Right kidney (tissue), 1 donor: ENCODE data around the gene OR2Z1.
"Not testable (repeated sequence)": the region's sequence is repeated elsewhere in the genome, so short reads cannot be mapped to it uniquely, and the experiment has no call there.

Experiments used
- DNase-seq: peaks from one replicate; pipeline ENCODE4 v3.0.0-alpha.2; 2016

Gene OR2Z1

DNA sequence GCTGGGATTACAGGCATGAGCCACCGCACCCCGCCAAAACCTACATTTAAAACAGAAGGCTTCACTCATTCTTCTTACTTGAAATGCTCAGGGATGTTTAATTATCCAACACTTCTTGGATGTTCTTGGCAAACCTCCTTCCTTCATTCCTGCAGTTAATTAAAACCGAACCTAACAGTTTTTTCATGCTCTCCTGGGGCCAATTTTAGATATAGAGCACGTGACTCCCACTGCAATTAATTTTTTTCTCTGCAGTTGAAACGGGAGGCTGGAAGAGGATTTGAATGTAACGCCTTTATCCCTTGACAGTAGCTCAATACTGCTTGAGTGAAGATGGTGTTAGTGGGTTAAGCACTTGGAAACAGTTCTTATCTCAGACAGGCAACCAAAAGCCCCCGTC lies 18.2 kb upstream of the OR2Z1 start:
- no peak for DNase-seq

DNA sequence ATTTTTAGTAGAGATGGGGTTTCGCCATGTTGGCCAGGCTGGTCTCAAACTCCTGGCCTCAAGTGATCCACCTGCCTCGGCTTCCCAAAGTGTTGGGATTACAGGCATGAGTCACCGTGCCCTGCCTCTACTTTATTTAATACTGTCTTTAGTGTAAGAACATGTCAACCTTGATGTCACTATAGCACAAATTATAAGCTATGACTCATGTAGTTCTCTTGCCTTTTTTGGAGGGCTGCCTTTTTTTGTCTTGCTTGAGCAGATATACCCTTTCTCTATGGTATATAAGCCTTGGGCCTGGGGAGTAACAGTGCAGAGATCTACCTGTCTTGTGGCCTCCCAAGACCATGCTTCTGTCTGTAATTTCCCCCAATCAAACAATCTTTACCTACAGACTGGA lies 16.1 kb upstream of the OR2Z1 start:
- not testable (repeated sequence) for DNase-seq

DNA sequence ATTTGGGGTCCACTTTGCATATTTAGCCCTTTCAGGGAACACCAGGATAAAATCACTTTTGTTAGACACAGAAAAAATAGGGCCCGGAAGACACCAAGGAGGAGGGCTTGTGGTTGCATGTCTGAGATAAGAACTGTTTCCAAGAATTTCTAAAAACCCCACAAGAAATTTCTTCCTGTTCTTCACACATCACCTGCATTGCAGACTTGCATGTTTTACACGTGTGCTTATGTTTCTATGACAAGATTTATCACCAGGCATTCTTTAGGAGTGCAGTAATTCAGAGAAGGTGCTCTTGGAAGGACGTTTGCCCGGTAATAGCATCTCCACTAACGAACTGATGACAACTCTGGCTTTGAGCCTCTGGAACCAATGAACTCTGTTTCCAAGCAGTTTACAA lies 15.7 kb upstream of the OR2Z1 start:
- no peak for DNase-seq

DNA sequence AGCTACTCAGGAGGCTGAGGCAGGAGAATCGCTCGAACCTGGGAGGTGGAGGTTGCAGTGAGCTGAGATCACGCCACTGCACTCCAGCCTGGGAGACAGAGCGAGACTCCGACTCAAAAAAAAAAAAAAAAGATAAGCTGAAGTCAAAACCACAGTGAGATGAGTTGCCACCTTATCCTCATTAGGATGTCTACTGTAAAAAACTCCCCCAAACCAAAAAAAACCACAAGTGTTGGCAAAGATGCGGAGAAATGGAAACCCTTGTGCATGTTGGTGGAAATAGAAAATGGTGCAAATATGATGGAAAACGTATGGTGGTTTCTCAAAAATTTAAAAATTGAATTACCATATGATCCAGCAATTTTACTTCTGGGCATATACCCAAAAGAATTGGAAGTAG lies 11.1 kb upstream of the OR2Z1 start:
- DNase-seq = not testable (repeated sequence)

GRCh38 chr19:8722032-8722431 lies 598 bp downstream of the OR2Z1 start:
- no peak for DNase-seq

- no peak for DNase-seq
Measured at GRCh38 chr19:8724276-8724675, 2.8 kb downstream of the OR2Z1 start.

DNA sequence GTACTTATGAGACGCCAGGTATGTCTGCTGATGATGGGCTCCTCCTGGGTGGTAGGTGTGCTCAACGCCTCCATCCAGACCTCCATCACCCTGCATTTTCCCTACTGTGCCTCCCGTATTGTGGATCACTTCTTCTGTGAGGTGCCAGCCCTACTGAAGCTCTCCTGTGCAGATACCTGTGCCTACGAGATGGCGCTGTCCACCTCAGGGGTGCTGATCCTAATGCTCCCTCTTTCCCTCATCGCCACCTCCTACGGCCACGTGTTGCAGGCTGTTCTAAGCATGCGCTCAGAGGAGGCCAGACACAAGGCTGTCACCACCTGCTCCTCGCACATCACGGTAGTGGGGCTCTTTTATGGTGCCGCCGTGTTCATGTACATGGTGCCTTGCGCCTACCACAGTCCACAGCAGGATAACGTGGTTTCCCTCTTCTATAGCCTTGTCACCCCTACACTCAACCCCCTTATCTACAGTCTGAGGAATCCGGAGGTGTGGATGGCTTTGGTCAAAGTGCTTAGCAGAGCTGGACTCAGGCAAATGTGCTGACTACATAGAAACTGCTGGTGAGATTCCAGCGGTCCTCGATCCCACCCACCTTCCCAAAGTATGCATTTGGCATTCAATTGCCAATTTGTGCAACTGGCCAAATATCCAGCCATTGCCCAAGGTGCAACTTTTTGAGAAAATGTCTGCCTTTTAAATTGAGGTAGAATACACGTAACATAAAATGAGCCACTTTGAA lies 10.2 kb downstream of the OR2Z1 start:
- no peak for DNase-seq

- no peak for DNase-seq
Measured at GRCh38 chr19:8738377-8738776, 16.9 kb downstream of the OR2Z1 start.

GRCh38 chr19:8739291-8740065 lies 18.0 kb downstream of the OR2Z1 start:
- DNase-seq = not testable (repeated sequence)

- DNase-seq = not testable (repeated sequence)
Measured at GRCh38 chr19:8767257-8767656, 45.8 kb downstream of the OR2Z1 start.

- not testable (repeated sequence) for DNase-seq
Measured at GRCh38 chr19:8769265-8769664, 47.8 kb downstream of the OR2Z1 start.

DNA sequence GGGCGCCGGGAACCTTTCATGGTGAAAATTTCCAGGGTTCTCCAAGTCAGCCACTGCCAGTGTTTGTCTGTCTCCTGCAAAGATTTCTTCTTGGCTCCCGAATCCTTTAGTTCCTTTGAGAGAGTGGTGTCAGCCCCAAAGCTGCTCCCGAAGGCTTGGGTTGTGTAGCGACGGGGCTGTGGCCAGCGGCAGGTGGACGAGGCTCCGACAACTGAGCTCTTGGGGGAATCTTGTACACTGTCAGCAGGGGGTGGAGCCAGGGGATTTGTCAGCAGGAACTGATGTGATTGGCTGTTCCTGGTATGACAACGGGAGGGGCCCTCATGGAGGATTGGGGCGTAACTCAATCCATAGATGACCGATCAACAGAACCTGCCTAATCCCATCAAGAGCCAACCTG lies 52.2 kb downstream of the OR2Z1 start:
- DNase-seq = not testable (repeated sequence)
